ENCODE data around the gene NFE2L1.
"Not testable (repeated sequence)": the region's sequence is repeated elsewhere in the genome, so short reads cannot be mapped to it uniquely, and the experiment has no call there.

Gene NFE2L1

GRCh38 chr17:48012151-48012520, 36.0 kb upstream of the NFE2L1 start:
- Mint-ChIP-seq H3K9me3 (no peaks in the 10 kb centered on the region), H3K27me3 (peaks cover 72 to 76% of the 10 kb centered on the region in 2 donors), H3K4me1 (ENCODE audit: low read depth in 2 of 2) (peaks cover 9 to 14% of the 10 kb centered on the region in 2 donors), H3K36me3 (ENCODE audit: insufficient read depth) (no peaks in the 10 kb centered on the region), H3K4me3 (peak overlapping the region; percentile 57 to 65), H3K27ac (no peak overlapping the region)
- DNase-seq (peak; percentile 53 to 61 (median 54)), ATAC-seq (replicated peaks) (peak; percentile 92)

GRCh38 chr17:48012654-48013053, 35.5 kb upstream of the NFE2L1 start:
- Mint-ChIP-seq H3K27me3 (peaks cover 67 to 71% of the 10 kb centered on the region in 2 donors), H3K36me3 (ENCODE audit: insufficient read depth) (no peaks in the 10 kb centered on the region), H3K4me3 (peak overlapping the region; percentile 57 to 65), H3K9me3 (no peaks in the 10 kb centered on the region), H3K27ac (no peak overlapping the region), H3K4me1 (ENCODE audit: low read depth in 2 of 2) (peaks cover 12 to 14% of the 10 kb centered on the region in 2 donors)
- no peak for ATAC-seq (replicated peaks)
- no peak for DNase-seq

- peaks cover 55 to 61% of the 10 kb centered on the region in 2 donors for H3K27me3 Mint-ChIP-seq
- DNase-seq (no peak), ATAC-seq (replicated peaks) (no peak)
- H3K4me3 Mint-ChIP-seq, result no peak overlapping the region
- peaks cover 14 to 16% of the 10 kb centered on the region in 2 donors for H3K4me1 Mint-ChIP-seq (ENCODE audit: low read depth in 2 of 2)
- no peaks in the 10 kb centered on the region for H3K9me3 Mint-ChIP-seq
- no peaks in the 10 kb centered on the region for H3K36me3 Mint-ChIP-seq (ENCODE audit: insufficient read depth)
- H3K27ac Mint-ChIP-seq, result no peak overlapping the region
Observed at GRCh38 chr17:48013876-48014594, 34.1 kb upstream of the NFE2L1 start.

- Mint-ChIP-seq H3K36me3 (ENCODE audit: insufficient read depth) (no peaks in the 10 kb centered on the region), H3K4me1 (ENCODE audit: low read depth in 2 of 2) (peaks cover 14 to 16% of the 10 kb centered on the region in 2 donors), H3K9me3 (no peaks in the 10 kb centered on the region), H3K27me3 (peaks cover 52 to 56% of the 10 kb centered on the region in 2 donors), H3K27ac (no peak overlapping the region), H3K4me3 (no peak overlapping the region)
- no peak for DNase-seq
- ATAC-seq (replicated peaks), result no peak
Observed at GRCh38 chr17:48014595-48015111, 33.5 kb upstream of the NFE2L1 start.

- peaks cover 14 to 16% of the 10 kb centered on the region in 2 donors for H3K4me1 Mint-ChIP-seq (ENCODE audit: low read depth in 2 of 2)
- no peaks in the 10 kb centered on the region for H3K9me3 Mint-ChIP-seq
- ATAC-seq (replicated peaks) (no peak), DNase-seq (no peak)
- H3K27ac Mint-ChIP-seq, result no peak overlapping the region
- no peak overlapping the region for H3K4me3 Mint-ChIP-seq
- peaks cover 3% of the 10 kb centered on the region for H3K36me3 Mint-ChIP-seq (ENCODE audit: insufficient read depth)
- H3K27me3 Mint-ChIP-seq, result peaks cover 42% of the 10 kb centered on the region in 2 donors
Observed at GRCh38 chr17:48016112-48016511, 32.0 kb upstream of the NFE2L1 start.

- DNase-seq; H3K9me3 Mint-ChIP-seq; H3K36me3 Mint-ChIP-seq (ENCODE audit: insufficient read depth); H3K4me1 Mint-ChIP-seq (ENCODE audit: low read depth in 2 of 2): not testable (repeated sequence)
- H3K27me3 Mint-ChIP-seq, result peaks cover 34 to 40% of the 10 kb centered on the region in 2 donors
- peak overlapping the region in 1 of 2 donors; percentile 80 for H3K27ac Mint-ChIP-seq
- peak; percentile 12 for ATAC-seq (replicated peaks)
- peak overlapping the region in 1 of 2 donors; percentile 53 for H3K4me3 Mint-ChIP-seq
Observed at GRCh38 chr17:48017817-48018158, 30.4 kb upstream of the NFE2L1 start.

GRCh38 chr17:48021934-48022333, 26.2 kb upstream of the NFE2L1 start:
- no peak for DNase-seq
- Mint-ChIP-seq H3K27ac (no peak overlapping the region), H3K4me1 (ENCODE audit: low read depth in 2 of 2) (peaks cover 21 to 30% of the 10 kb centered on the region in 2 donors), H3K4me3 (no peak overlapping the region), H3K9me3 (no peaks in the 10 kb centered on the region), H3K27me3 (peaks cover 13 to 24% of the 10 kb centered on the region in 2 donors), H3K36me3 (ENCODE audit: insufficient read depth) (peaks cover 13% of the 10 kb centered on the region)
- no peak for ATAC-seq (replicated peaks)

GRCh38 chr17:48022901-48023300, 25.3 kb upstream of the NFE2L1 start:
- H3K27me3 Mint-ChIP-seq, result peaks cover 13 to 34% of the 10 kb centered on the region in 2 donors
- peaks cover 13% of the 10 kb centered on the region for H3K36me3 Mint-ChIP-seq (ENCODE audit: insufficient read depth)
- H3K9me3 Mint-ChIP-seq, result no peaks in the 10 kb centered on the region
- ATAC-seq (replicated peaks) (no peak), DNase-seq (no peak)
- H3K4me1 Mint-ChIP-seq (ENCODE audit: low read depth in 2 of 2), result peaks cover 21 to 25% of the 10 kb centered on the region in 2 donors
- H3K4me3 Mint-ChIP-seq, result peak overlapping the region; percentile 95
- no peak overlapping the region for H3K27ac Mint-ChIP-seq

GRCh38 chr17:48023400-48024148, 24.6 kb upstream of the NFE2L1 start:
- peak overlapping the region; percentile 96 to 98 for H3K27ac Mint-ChIP-seq
- peaks cover 21 to 23% of the 10 kb centered on the region in 2 donors for H3K4me1 Mint-ChIP-seq (ENCODE audit: low read depth in 2 of 2)

GRCh38 chr17:48024149-48025039, 23.8 kb upstream of the NFE2L1 start:
- Mint-ChIP-seq H3K27me3 (peaks cover 13 to 47% of the 10 kb centered on the region in 2 donors), H3K9me3 (no peaks in the 10 kb centered on the region), H3K27ac (peak overlapping the region; percentile 96 to 98), H3K4me3 (peak overlapping the region; percentile 95), H3K36me3 (ENCODE audit: insufficient read depth) (peaks cover 13% of the 10 kb centered on the region), H3K4me1 (ENCODE audit: low read depth in 2 of 2) (peaks cover 21 to 23% of the 10 kb centered on the region in 2 donors)
- DNase-seq (peak in 1 of 3 experiments; percentile 24), ATAC-seq (replicated peaks) (peak; percentile 17)

More at GRCh38 chr17:48023400-48024148, 24.6 kb upstream of the NFE2L1 start:
- ATAC-seq (replicated peaks), result peak; percentile 7
- DNase-seq, result peak in 2 of 3 experiments; percentile 24 to 25
- Mint-ChIP-seq H3K4me3 (peak overlapping the region; percentile 95), H3K27me3 (peaks cover 13 to 41% of the 10 kb centered on the region in 2 donors), H3K9me3 (no peaks in the 10 kb centered on the region), H3K36me3 (ENCODE audit: insufficient read depth) (peaks cover 13% of the 10 kb centered on the region)

- peaks cover 10% of the 10 kb centered on the region for H3K36me3 Mint-ChIP-seq (ENCODE audit: insufficient read depth)
- peak overlapping the region; percentile 96 to 98 for H3K27ac Mint-ChIP-seq
- ATAC-seq (replicated peaks) (peak; percentile 90), DNase-seq (peak; percentile 95 to 97 (median 95))
- H3K9me3 Mint-ChIP-seq, result no peaks in the 10 kb centered on the region
- peaks cover 21 to 23% of the 10 kb centered on the region in 2 donors for H3K4me1 Mint-ChIP-seq (ENCODE audit: low read depth in 2 of 2)
- H3K4me3 Mint-ChIP-seq, result peak overlapping the region; percentile 95
- H3K27me3 Mint-ChIP-seq, result peaks cover 15 to 52% of the 10 kb centered on the region in 2 donors
Observed at GRCh38 chr17:48025040-48025903, 22.9 kb upstream of the NFE2L1 start.

- H3K27ac Mint-ChIP-seq, result no peak overlapping the region
- peak overlapping the region; percentile 95 for H3K4me3 Mint-ChIP-seq
- H3K9me3 Mint-ChIP-seq, result no peaks in the 10 kb centered on the region
- peaks cover 10% of the 10 kb centered on the region for H3K36me3 Mint-ChIP-seq (ENCODE audit: insufficient read depth)
- H3K27me3 Mint-ChIP-seq, result peaks cover 20 to 59% of the 10 kb centered on the region in 2 donors
- DNase-seq (no peak), ATAC-seq (replicated peaks) (no peak)
- peaks cover 21 to 23% of the 10 kb centered on the region in 2 donors for H3K4me1 Mint-ChIP-seq (ENCODE audit: low read depth in 2 of 2)
Observed at GRCh38 chr17:48025904-48026501, 22.2 kb upstream of the NFE2L1 start.

All from effector memory CD8-positive, alpha-beta T cell (primary cell).